Vagina (tissue), 2 donors: Measurements from ENCODE around the gene SC5D. TPM values are rescaled to one million over a fixed set of nuclear protein-coding genes. Genes with fewer than 3 reads are reported as not detected.
A peak's percentile ranks its signal among the peaks of the same experiment; 100 is the strongest.

Experiments used
- DNase-seq, 2 donors: peaks; one replicate each; pipeline ENCODE4 v3.0.0-alpha.2; 2017; ENCODE audit errors: extremely low spot score in 2 of 2
- H3K27ac ChIP-seq: fragments of 200-600 bp; sonication (generic); one replicate; pipeline ENCODE4 v1.5.1; 2019
- H3K27me3 ChIP-seq: fragments of 200-600 bp; sonication (generic); one replicate; pipeline ENCODE4 v1.5.1; 2019
- H3K36me3 ChIP-seq, 2 donors: fragments of 200-600 bp; sonication (generic); one replicate each; pipeline ENCODE4 v1.5.1; 2017 to 2019
- H3K4me1 ChIP-seq: fragments of 200-600 bp; sonication (generic); one replicate; pipeline ENCODE4 v1.5.1; 2019
- H3K4me3 ChIP-seq, 2 donors: fragments of 200-600 bp; sonication (generic); 1 replicate in 1 of 2; 2 replicates in 1 of 2; pipeline ENCODE4 v1.5.1; 2016 to 2019
- H3K9me3 ChIP-seq: fragments of 200-600 bp; sonication (generic); one replicate; pipeline ENCODE4 v1.5.1; 2019
- POLR2A ChIP-seq, 2 donors: fragments of 450-650 bp; IDR thresholded peaks; one replicate each; pipeline ENCODE4 v1.6.1; 2017; ENCODE audit warnings: antibody characterized with exemption in 2 of 2, mild to moderate bottlenecking in 2 of 2, moderate library complexity in 2 of 2
- POLR2AphosphoS5 ChIP-seq, 2 donors: sonication (generic); formaldehyde crosslinking; IDR thresholded peaks; one replicate each; pipeline ENCODE4 v1.9.0; 2017; ENCODE audit warnings: antibody characterized with exemption in 2 of 2, mild to moderate bottlenecking in 2 of 2, low read depth in 1 of 2; ENCODE audit not compliant: insufficient read depth in 1 of 2
- intact Hi-C: fragments of 100-400 bp; cut with DNase I; formaldehyde crosslinking; loops from one replicate; pipeline ENCODE4 v1.15.1; 2023
- total RNA-seq: library from RNA; depleted of rRNA; stranded (reverse); fragments of >200 nt; gene quantifications from one replicate; pipeline ENCODE4 v1.2.3, GENCODE V29; 2016
- TF ChIP-seq, protein P1 (sequence below), 3 experiments: fragments of 450-650 bp in 2 of 3; fragments of 200-600 bp in 1 of 3; sonication (generic) in 1 of 3; IDR thresholded peaks; one replicate each; pipeline ENCODE4 v1.5.1; 2017 to 2019; ENCODE audit warnings: antibody characterized with exemption in 3 of 3, mild to moderate bottlenecking in 2 of 3, moderate library complexity in 2 of 3

Gene SC5D
- total RNA-seq, 1 donor from 2014 or later, result 86.7 TPM

DNA sequence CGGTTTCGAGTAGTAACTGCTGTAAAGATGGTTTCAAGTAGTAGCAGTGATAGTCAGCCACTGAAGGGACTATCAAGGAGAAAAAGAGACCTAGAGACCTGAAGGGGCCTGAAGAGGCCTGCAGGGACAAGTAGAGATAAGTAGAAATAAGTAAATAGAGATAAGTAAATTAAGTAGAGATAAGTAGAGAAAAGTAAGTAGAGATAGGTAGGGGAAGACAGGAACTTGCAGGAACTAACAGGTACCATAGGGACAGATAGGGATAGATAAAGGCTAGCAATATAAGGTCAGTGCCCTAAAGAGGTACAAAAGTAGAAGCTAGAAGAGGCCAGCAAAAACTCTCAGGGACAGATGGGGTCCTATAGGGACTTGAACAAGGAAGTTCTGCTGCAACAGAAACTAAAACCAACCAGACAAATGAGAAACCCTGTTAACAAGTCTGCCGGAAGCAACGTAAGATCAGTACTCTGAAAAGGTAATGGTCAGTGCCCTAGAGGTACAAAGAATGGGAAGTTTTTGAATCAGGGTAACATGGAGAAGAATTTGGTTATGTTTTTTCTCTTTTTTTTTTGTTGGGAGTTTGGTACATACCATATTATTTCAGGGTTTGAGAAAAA lies 9.6 kb upstream of the SC5D start:
- no peaks in the 10 kb centered on the region for H3K36me3 ChIP-seq
- no peaks in the 10 kb centered on the region for H3K4me1 ChIP-seq
- H3K27me3 ChIP-seq, result no peaks in the 10 kb centered on the region
- intact Hi-C loops, result no loop called here
- H3K27ac ChIP-seq, result no peak overlapping the region
- no peak overlapping the region for H3K4me3 ChIP-seq
- H3K9me3 ChIP-seq, result no peaks in the 10 kb centered on the region
- TF ChIP-seq POLR2AphosphoS5 (IDR thresholded peaks at IDR 0.05; ENCODE audit: insufficient read depth in 1 of 2, low read depth in 1 of 2), result no peak
- TF ChIP-seq POLR2A (IDR thresholded peaks at IDR 0.05), result no peak
- TF ChIP-seq, protein P1, sequence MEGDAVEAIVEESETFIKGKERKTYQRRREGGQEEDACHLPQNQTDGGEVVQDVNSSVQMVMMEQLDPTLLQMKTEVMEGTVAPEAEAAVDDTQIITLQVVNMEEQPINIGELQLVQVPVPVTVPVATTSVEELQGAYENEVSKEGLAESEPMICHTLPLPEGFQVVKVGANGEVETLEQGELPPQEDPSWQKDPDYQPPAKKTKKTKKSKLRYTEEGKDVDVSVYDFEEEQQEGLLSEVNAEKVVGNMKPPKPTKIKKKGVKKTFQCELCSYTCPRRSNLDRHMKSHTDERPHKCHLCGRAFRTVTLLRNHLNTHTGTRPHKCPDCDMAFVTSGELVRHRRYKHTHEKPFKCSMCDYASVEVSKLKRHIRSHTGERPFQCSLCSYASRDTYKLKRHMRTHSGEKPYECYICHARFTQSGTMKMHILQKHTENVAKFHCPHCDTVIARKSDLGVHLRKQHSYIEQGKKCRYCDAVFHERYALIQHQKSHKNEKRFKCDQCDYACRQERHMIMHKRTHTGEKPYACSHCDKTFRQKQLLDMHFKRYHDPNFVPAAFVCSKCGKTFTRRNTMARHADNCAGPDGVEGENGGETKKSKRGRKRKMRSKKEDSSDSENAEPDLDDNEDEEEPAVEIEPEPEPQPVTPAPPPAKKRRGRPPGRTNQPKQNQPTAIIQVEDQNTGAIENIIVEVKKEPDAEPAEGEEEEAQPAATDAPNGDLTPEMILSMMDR (IDR thresholded peaks at IDR 0.05), result no peak
- DNase-seq, result no peak

DNA sequence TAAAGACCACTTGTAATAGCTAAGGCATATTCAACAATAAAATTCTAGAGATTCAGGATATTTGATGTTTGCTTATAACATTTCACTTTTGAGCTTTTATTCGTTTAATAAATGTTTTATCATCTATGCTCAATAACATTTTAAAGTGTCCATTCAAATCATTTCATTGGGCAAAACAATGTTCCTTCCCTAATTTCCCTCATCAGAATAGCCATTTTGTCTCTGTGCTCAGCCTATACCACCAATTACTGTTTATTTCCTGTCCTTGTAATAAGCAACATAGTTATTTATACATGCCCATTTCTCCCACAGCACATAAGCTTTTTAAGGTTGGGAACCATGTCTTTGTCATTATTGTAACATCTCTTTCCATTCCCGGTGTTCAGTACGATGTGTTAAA lies 1.3 kb upstream of the SC5D start:
- peaks cover 22% of the 10 kb centered on the region for H3K4me1 ChIP-seq
- no peak overlapping the region for H3K27ac ChIP-seq
- no peaks in the 10 kb centered on the region for H3K36me3 ChIP-seq
- H3K9me3 ChIP-seq, result no peaks in the 10 kb centered on the region
- H3K27me3 ChIP-seq, result no peaks in the 10 kb centered on the region
- TF ChIP-seq POLR2A (IDR thresholded peaks at IDR 0.05), result no peak
- no peak for TF ChIP-seq POLR2AphosphoS5 (IDR thresholded peaks at IDR 0.05; ENCODE audit: insufficient read depth in 1 of 2, low read depth in 1 of 2)
- no peak overlapping the region for H3K4me3 ChIP-seq
- intact Hi-C loops, result no loop called here
- no peak for DNase-seq

DNA sequence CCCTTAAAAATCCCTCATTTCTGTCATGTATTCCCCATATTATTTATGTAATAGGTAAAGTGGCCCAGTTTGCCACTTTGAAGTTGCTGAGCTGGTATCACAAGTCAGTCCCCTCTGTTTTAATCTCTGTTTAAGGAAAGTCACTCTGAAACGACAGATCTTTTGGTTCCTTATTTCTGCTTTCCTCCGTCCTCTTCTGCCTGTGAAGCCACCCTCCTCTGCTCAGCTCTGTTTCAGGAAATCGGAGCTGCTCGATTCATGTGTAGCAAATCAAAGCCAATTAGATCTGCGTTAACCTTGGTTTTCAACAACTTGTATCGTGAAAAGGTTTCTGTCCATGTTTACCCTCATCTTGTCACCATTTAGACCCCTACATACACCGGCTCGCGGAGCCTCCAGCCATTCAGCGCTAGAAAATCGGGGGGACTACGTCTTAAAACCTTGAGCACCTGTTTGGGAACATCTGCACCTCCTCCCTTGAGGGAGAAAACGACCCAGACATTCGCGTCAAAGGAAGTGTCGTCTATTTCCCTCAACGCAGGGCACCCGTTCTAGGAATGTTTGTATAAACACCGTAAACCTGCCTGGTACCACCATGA lies 576 bp upstream of the SC5D start:
- peak overlapping the region; percentile 88 to 90 for H3K4me3 ChIP-seq
- no peaks in the 10 kb centered on the region for H3K27me3 ChIP-seq
- no peaks in the 10 kb centered on the region for H3K9me3 ChIP-seq
- H3K27ac ChIP-seq, result peak overlapping the region; percentile 94
- no peak for DNase-seq
- H3K4me1 ChIP-seq, result peaks cover 22% of the 10 kb centered on the region
- intact Hi-C loops, result no loop called here
- no peak for TF ChIP-seq POLR2A (IDR thresholded peaks at IDR 0.05)
- no peak for TF ChIP-seq POLR2AphosphoS5 (IDR thresholded peaks at IDR 0.05; ENCODE audit: insufficient read depth in 1 of 2, low read depth in 1 of 2)
- TF ChIP-seq, protein P1 (IDR thresholded peaks at IDR 0.05), result no peak
- no peaks in the 10 kb centered on the region for H3K36me3 ChIP-seq

DNA sequence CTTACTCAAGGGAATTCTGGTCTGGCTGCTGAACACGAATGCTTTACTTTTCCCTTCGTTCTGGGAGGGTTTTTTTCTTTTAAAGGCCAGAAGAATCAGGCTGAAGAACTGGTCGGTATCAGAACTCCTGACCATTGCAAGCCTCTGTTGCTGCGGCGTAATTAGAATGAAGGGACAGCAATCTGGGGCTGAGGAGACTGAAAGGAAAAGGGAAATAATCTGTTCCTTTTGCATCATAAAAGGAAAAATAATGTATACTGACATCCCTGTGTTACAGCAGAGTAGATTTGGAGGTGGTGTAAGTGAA lies 670 bp downstream of the SC5D start:
- no peak for DNase-seq
- peaks cover 22% of the 10 kb centered on the region for H3K4me1 ChIP-seq
- intact Hi-C loops, result no loop called here
- no peaks in the 10 kb centered on the region for H3K36me3 ChIP-seq
- peak overlapping the region; percentile 88 to 90 for H3K4me3 ChIP-seq
- peak overlapping the region; percentile 94 for H3K27ac ChIP-seq
- no peaks in the 10 kb centered on the region for H3K9me3 ChIP-seq
- no peaks in the 10 kb centered on the region for H3K27me3 ChIP-seq
- TF ChIP-seq POLR2AphosphoS5 (IDR thresholded peaks at IDR 0.05; ENCODE audit: insufficient read depth in 1 of 2, low read depth in 1 of 2) (no peak), POLR2A (IDR thresholded peaks at IDR 0.05) (no peak)
- TF ChIP-seq, protein P1 (IDR thresholded peaks at IDR 0.05), result no peak

- Histone ChIP-seq H3K4me1 (peaks cover 25% of the 10 kb centered on the region), H3K9me3 (no peaks in the 10 kb centered on the region), H3K27me3 (no peaks in the 10 kb centered on the region), H3K27ac (no peak overlapping the region), H3K36me3 (no peaks in the 10 kb centered on the region), H3K4me3 (no peak overlapping the region)
- no peak for DNase-seq
- TF ChIP-seq, protein P1 (IDR thresholded peaks at IDR 0.05), result no peak
- no peak for TF ChIP-seq POLR2A (IDR thresholded peaks at IDR 0.05)
- no peak for TF ChIP-seq POLR2AphosphoS5 (IDR thresholded peaks at IDR 0.05; ENCODE audit: insufficient read depth in 1 of 2, low read depth in 1 of 2)
- intact Hi-C loops, result no loop called here
These were observed 2.9 kb downstream of the SC5D start for GRCh38 chr11:121295246-121296029.
